GM12873 (cell line): ENCODE results near the gene SETD7.

Experiments
- TF ChIP-seq, protein P1 (sequence below): IDR thresholded peaks from 2 replicates; pipeline ENCODE4 v1.5.1; 2012; ENCODE audit warnings: low read depth, mild to moderate bottlenecking, moderate library complexity, low read length, control low read depth; ENCODE audit not compliant: insufficient read depth; ENCODE audit errors: missing control alignments

The SETD7 gene

DNA sequence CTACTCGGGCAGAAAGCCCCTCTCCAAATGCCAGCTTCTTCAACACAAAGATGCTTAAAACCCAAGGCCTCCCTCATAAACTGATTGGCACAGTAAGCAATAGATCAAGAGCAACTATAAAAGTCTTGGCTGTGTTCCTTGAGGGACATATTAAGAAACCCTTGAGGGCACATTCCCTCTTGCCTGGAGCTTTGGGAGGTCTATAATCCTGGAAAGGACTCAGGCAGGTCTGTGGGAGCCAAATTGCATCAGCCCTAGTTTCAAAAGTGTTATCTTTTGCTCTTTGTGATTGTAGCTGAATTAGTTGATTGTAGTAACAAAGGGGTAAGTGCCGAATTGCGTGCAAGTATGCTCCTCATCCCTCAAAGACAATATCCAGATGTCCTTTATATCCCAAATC lies 18.6 kb upstream of the SETD7 start:
- TF ChIP-seq, protein P1, sequence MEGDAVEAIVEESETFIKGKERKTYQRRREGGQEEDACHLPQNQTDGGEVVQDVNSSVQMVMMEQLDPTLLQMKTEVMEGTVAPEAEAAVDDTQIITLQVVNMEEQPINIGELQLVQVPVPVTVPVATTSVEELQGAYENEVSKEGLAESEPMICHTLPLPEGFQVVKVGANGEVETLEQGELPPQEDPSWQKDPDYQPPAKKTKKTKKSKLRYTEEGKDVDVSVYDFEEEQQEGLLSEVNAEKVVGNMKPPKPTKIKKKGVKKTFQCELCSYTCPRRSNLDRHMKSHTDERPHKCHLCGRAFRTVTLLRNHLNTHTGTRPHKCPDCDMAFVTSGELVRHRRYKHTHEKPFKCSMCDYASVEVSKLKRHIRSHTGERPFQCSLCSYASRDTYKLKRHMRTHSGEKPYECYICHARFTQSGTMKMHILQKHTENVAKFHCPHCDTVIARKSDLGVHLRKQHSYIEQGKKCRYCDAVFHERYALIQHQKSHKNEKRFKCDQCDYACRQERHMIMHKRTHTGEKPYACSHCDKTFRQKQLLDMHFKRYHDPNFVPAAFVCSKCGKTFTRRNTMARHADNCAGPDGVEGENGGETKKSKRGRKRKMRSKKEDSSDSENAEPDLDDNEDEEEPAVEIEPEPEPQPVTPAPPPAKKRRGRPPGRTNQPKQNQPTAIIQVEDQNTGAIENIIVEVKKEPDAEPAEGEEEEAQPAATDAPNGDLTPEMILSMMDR, result no peak

DNA sequence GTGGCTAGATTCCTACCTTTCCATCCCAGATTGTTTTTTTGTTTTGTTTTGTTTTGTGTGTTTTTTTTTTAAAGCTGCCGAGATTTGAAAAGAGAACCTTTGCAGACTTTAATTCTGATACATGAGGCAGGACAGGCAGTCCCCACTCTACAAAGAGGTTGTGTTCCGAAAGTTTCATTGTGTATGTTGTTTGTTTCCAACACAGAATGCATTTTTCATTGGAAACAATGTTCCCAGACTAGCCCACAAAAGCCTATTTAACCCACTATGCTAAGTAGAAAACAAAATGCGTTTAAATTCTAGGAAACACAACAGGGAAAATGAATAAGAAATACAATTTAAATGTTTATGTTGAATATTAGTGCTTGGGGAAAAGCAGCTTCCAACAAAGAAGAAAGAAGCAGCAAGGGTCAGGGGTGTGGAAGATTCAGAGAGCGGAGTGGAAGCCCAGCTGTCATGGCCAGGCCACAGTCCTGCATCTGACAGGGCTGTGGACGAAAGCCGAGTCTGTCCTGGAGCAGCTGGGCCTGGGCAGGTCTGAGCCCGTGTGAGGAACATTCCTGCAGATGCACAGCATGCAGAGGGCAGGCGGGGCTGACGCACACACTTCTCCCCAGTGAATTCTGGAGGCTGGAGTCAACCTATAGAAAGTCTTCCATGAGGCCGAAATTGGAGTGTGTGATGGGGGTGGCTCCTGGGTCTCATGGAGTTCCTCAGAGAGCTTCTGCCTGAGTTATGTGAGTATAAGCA lies 12.4 kb upstream of the SETD7 start:
- TF ChIP-seq, protein P1, result no peak

DNA sequence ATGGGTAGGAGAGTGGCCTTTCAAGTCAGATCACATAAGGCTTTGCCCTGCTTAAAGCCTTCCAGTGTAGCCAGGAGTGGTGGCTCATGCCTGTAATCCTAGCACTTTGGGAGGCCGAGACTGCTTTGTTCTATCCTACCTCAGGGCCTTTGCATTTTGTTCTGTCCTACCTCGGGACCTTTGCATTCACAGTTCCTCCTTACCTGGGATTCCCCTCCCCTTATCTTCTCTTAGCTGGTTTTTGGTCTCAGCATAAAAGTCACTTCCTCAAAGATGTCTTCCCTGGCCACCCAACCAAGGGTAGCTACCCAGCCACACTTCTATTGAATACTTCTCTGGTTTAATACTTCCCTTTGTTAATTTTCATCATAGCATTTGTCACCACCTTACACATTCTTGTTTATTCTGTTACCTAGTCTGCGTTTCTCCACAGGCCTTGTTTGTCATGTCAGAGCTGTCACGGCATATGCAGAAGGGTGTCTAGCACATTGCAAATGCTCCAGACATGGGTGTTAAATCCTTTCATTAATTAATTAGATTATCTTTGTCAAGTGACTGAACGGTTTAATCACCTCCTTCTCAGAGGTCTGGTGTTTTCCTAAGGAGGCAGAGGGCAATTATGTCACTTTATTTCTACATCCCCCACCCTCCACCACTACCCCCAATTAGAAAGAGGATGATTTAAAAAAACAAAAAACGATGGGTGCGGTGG lies 11.3 kb upstream of the SETD7 start:
- TF ChIP-seq, protein P1, result no peak

DNA sequence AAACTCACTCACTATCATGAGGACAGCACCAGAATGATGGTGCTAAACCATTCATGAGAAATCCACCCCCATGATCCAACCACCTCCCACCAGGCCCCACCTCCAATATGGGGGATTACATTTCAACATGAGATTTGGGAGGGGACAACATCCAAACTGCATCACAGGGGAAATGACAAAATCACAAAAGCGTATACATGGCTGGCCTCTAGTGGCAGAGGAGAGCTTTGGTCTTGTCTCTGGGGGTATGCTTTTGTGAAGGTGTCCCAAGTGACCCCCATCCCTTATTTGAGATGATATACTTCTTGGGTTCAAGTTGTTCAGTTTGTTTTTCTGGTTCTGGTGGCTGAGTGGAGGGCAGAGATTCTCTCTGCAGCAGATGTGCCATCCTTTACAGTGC lies 8.5 kb upstream of the SETD7 start:
- TF ChIP-seq, protein P1, result peak; percentile 32

DNA sequence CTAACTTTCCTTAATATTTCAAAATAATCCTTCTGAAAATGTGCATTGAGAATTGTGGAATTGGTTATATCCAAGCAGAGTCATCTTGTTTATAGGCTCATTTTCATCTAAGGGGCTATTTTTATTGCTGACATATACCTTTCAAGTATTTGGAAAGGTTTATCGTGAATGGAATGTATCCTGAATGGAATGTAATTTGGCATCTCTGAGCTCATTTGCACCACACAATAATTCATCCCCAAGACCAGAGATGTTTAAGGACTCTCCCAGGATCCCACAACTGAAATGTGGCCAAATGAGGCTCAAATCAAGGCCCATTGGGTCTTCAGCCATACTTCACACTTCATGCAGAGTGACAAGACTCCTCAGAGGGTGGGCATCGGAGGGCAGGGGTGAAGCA lies 7.5 kb upstream of the SETD7 start:
- TF ChIP-seq, protein P1, result no peak

DNA sequence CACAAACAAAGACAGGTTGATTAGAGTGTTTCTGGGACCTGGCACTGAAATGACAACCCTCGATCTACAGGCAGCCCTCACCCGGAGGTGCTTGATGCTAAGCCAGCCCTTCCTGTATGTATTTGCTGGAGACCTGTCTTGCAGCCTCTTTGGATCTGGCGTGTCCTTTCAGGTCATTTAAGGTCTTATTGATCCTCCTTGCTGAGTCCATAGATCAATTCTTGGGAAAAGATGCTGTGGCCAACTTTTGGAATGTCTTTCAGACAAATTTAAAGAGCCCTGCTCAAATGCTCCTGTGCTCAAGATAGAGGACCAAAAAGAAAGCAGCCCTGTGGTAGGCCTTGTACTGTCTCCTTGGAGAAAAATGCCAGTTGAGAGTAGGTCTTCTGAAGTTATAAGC lies 6.8 kb upstream of the SETD7 start:
- TF ChIP-seq, protein P1, result no peak

DNA sequence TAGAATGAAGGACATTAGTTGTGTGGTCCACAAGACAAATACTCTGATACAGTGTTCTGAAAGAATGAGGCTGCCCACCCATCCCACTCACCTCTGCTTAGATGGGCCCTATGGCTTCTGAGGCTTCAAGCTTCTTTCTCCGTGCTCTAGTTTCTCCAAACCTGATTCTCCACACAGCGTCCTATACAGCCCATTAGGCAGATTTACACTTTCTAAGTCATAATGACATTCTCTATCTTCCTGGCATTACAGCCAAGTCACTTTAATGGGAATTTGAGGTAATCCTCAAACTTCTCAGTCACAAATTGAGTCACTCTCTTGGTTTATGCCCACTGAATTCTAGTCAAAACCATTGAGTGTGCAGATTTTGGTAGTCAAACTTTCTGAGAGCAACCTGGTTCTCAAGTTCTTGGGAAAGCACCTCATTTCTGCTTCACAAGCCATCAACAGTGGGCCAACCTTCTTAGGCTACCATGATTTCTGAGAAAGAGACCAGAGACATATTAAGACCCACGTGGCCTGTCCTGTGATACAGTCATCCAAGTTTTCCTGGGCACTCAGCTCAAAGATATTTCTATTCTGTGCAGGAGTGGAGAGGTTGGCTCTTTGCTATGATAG lies 6.2 kb upstream of the SETD7 start:
- TF ChIP-seq, protein P1, result no peak
